Trophoblast cell (in vitro differentiated cells and primary cell): ENCODE measurements around the gene GADL1. TPM values are rescaled to one million over a fixed set of nuclear protein-coding genes. Genes with fewer than 3 reads are reported as not detected.
A peak's percentile ranks its signal among the peaks of the same experiment; 100 is the strongest.

Experiments
- DNase-seq, 2 donors: peaks; one replicate each; pipeline ENCODE4 v3.0.0-alpha.2; 2016
- H2AFZ ChIP-seq: 2 replicates; pipeline ENCODE4 v1.6.1; 2013; ENCODE audit warnings: low read length, moderate library complexity, mild to moderate bottlenecking; ENCODE audit not compliant: insufficient read depth, poor library complexity
- H2AK5ac ChIP-seq: 2 replicates; pipeline ENCODE4 v1.6.1; 2013; ENCODE audit warnings: mild to moderate bottlenecking, low read length
- H2BK120ac ChIP-seq: 2 replicates; pipeline ENCODE4 v1.6.1; 2013; ENCODE audit warnings: low read length, mild to moderate bottlenecking, moderate library complexity; ENCODE audit not compliant: insufficient read depth, poor library complexity
- H2BK12ac ChIP-seq: 2 replicates; pipeline ENCODE4 v1.6.1; 2013; ENCODE audit warnings: mild to moderate bottlenecking, low read length, moderate library complexity
- H2BK5ac ChIP-seq: 2 replicates; pipeline ENCODE4 v1.6.1; 2013; ENCODE audit warnings: low read length, low read depth, moderate library complexity, mild to moderate bottlenecking; ENCODE audit not compliant: poor library complexity
- H3K14ac ChIP-seq: 2 replicates; pipeline ENCODE4 v1.6.1; 2013; ENCODE audit warnings: mild to moderate bottlenecking, low read length
- H3K18ac ChIP-seq: 2 replicates; pipeline ENCODE4 v1.6.1; 2013; ENCODE audit warnings: mild to moderate bottlenecking, low read length
- H3K23ac ChIP-seq: 2 replicates; pipeline ENCODE4 v1.6.1; 2013; ENCODE audit warnings: low read length
- H3K27ac ChIP-seq: 2 replicates; pipeline ENCODE4 v1.5.1; 2013; ENCODE audit warnings: low read depth, mild to moderate bottlenecking, inconsistent platforms, low read length, moderate library complexity
- H3K27me3 ChIP-seq: 2 replicates; pipeline ENCODE4 v1.6.1; 2013; ENCODE audit warnings: inconsistent platforms, mild to moderate bottlenecking, low read length, moderate library complexity; ENCODE audit not compliant: insufficient read depth
- H3K36me3 ChIP-seq, 2 experiments: 1 replicate in 1 of 2; 2 replicates in 1 of 2; pipeline ENCODE4 v1.6.1; 2013; ENCODE audit warnings: low read length in 2 of 2, mild to moderate bottlenecking in 2 of 2, moderate library complexity in 1 of 2; ENCODE audit not compliant: insufficient read depth in 2 of 2, control insufficient read depth in 1 of 2
- H3K4ac ChIP-seq: 2 replicates; pipeline ENCODE4 v1.6.1; 2013; ENCODE audit warnings: low read depth, mild to moderate bottlenecking, low read length, moderate library complexity
- H3K4me1 ChIP-seq, 2 experiments: 1 replicate in 1 of 2; 2 replicates in 1 of 2; pipeline ENCODE4 v1.6.1; 2013; ENCODE audit warnings: low read length in 2 of 2, mild to moderate bottlenecking in 2 of 2, moderate library complexity in 1 of 2; ENCODE audit not compliant: insufficient read depth in 2 of 2, control insufficient read depth in 1 of 2
- H3K4me2 ChIP-seq: 2 replicates; pipeline ENCODE4 v1.6.1; 2013; ENCODE audit warnings: inconsistent platforms, mild to moderate bottlenecking, low read length, moderate library complexity
- H3K4me3 ChIP-seq: 2 replicates; pipeline ENCODE4 v1.5.1; 2013; ENCODE audit warnings: mild to moderate bottlenecking, low read depth, low read length, inconsistent platforms
- H3K79me1 ChIP-seq: one replicate; pipeline ENCODE4 v1.6.1; 2013; ENCODE audit warnings: low read length
- H3K79me2 ChIP-seq: 2 replicates; pipeline ENCODE4 v1.6.1; 2013; ENCODE audit warnings: low read length, mild to moderate bottlenecking; ENCODE audit not compliant: control insufficient read depth, insufficient read depth, poor library complexity
- H3K9ac ChIP-seq: 2 replicates; pipeline ENCODE4 v1.6.1; 2013; ENCODE audit warnings: mild to moderate bottlenecking, low read length
- H3K9me3 ChIP-seq: 2 replicates; pipeline ENCODE4 v1.6.1; 2013; ENCODE audit warnings: low read depth, mild to moderate bottlenecking, control low read depth, inconsistent platforms, low read length; ENCODE audit not compliant: insufficient read depth
- H4K12ac ChIP-seq: 2 replicates; pipeline ENCODE4 v1.6.1; 2013; ENCODE audit warnings: low read depth, mild to moderate bottlenecking, low read length, moderate library complexity
- H4K8ac ChIP-seq: 2 replicates; pipeline ENCODE4 v1.6.1; 2013; ENCODE audit warnings: low read depth, mild to moderate bottlenecking, low read length, moderate library complexity
- H4K91ac ChIP-seq: one replicate; pipeline ENCODE4 v1.6.1; 2013; ENCODE audit warnings: low read depth, mild to moderate bottlenecking, low read length, moderate library complexity
- WGBS: extraction: QIAGEN DNeasy Blood & Tissue Kit; methylation state at CpG from one replicate; pipeline ENCODE4 v1.1.7; 2013; ENCODE audit warnings: missing lambda C conversion rate; ENCODE audit not compliant: insufficient read length, insufficient coverage; ENCODE audit errors: extremely low coverage; 5-methylcytosine and 5-hydroxymethylcytosine counted together
- polyA plus RNA-seq: library from polyadenylated mRNA; stranded (reverse); fragments of 200-250 nt; gene quantifications from 2 replicates; pipeline ENCODE4 v1.2.3, GENCODE V29; 2013

The GADL1 gene, protein sequence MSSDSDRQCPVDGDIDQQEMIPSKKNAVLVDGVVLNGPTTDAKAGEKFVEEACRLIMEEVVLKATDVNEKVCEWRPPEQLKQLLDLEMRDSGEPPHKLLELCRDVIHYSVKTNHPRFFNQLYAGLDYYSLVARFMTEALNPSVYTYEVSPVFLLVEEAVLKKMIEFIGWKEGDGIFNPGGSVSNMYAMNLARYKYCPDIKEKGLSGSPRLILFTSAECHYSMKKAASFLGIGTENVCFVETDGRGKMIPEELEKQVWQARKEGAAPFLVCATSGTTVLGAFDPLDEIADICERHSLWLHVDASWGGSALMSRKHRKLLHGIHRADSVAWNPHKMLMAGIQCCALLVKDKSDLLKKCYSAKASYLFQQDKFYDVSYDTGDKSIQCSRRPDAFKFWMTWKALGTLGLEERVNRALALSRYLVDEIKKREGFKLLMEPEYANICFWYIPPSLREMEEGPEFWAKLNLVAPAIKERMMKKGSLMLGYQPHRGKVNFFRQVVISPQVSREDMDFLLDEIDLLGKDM
- 0.19 and 0.26 TPM in 2 replicates for polyA plus RNA-seq

GRCh38 chr3:30894521-30895251, at the start of gene GADL1:
TSS of gene GADL1 (minus strand) at chr3:30894661. CDS start at chr3:30894614, 47 bp downstream.
- H2BK120ac ChIP-seq: no peak within 1 kb of the TSS
- no peak within 1 kb of the TSS for H3K27ac ChIP-seq
- H2BK12ac ChIP-seq: no peak within 1 kb of the TSS
- H4K8ac ChIP-seq: no peak within 1 kb of the TSS
- H3K4me1 ChIP-seq: peaks cover 6 to 8% of the 10 kb centered on the region in 2 experiments
- H4K12ac ChIP-seq: no peak within 1 kb of the TSS
- no peak within 1 kb of the TSS for H3K14ac ChIP-seq
- no peak within 1 kb of the TSS for H3K4ac ChIP-seq
- H3K36me3 ChIP-seq: no peaks in the 10 kb centered on the region
- no CpG with 5 or more reads among the region's 38 CpGs for WGBS
- peak in 1 of 2 donors; percentile 54 for DNase-seq
- peak within 1 kb of the TSS; percentile 30 for H3K4me3 ChIP-seq
- H3K79me1 ChIP-seq: no peaks in the 10 kb centered on the region
- H3K9ac ChIP-seq: no peak within 1 kb of the TSS
- H3K18ac ChIP-seq: no peak within 1 kb of the TSS
- H3K79me2 ChIP-seq: no peaks in the 10 kb centered on the region
- no peak within 1 kb of the TSS for H2AFZ ChIP-seq
- peaks cover 4% of the 10 kb centered on the region for H3K27me3 ChIP-seq
- no peak within 1 kb of the TSS for H4K91ac ChIP-seq
- H3K23ac ChIP-seq: no peak within 1 kb of the TSS
- H2AK5ac ChIP-seq: no peak within 1 kb of the TSS
- H3K9me3 ChIP-seq: no peaks in the 10 kb centered on the region
- no peak within 1 kb of the TSS for H2BK5ac ChIP-seq
- H3K4me2 ChIP-seq: peak within 1 kb of the TSS; percentile 90

DNA sequence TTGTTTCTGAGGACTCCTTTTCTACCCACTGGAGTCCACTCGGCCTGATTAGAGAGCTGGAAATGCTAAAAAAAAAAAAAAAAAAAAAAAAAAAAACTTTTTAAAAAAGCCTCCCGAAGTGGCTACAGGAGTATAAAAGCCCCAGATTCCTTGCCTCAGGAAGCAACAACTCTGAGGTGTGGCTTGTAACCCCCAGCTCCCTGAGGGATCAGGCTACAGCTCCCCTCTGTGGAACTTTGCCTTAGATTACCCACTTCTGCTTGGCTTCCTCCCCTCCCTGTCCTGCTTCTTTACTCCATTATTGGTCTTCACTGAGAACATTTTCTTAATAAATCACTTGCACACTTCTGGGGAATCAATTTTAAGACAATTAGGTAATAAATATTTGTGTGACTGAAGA, 49.7 kb upstream of the GADL1 start:
- Histone ChIP-seq H2AK5ac (no peak overlapping the region), H2BK12ac (no peak overlapping the region), H3K27ac (no peak overlapping the region), H2BK5ac (no peak overlapping the region), H4K12ac (no peak overlapping the region), H3K9ac (no peak overlapping the region), H3K36me3 (no peaks in the 10 kb centered on the region), H3K27me3 (no peaks in the 10 kb centered on the region), H3K4me1 (peaks cover 3 to 11% of the 10 kb centered on the region in 2 experiments), H3K79me2 (no peaks in the 10 kb centered on the region), H3K4me2 (no peak overlapping the region), H3K23ac (no peak overlapping the region), H3K18ac (no peak overlapping the region), H4K8ac (no peak overlapping the region), H3K79me1 (peaks cover 5% of the 10 kb centered on the region), H3K9me3 (no peaks in the 10 kb centered on the region), H4K91ac (no peak overlapping the region), H3K4me3 (no peak overlapping the region), H3K14ac (no peak overlapping the region), H2AFZ (no peak overlapping the region), H3K4ac (no peak overlapping the region), H2BK120ac (peak overlapping the region; percentile 78)
- DNase-seq: no peak
- no CpG with 5 or more reads among the region's 2 CpGs for WGBS

- Histone ChIP-seq H4K8ac (no peak overlapping the region), H2BK5ac (no peak overlapping the region), H3K4me1 (peaks cover 3 to 11% of the 10 kb centered on the region in 2 experiments), H3K79me2 (no peaks in the 10 kb centered on the region), H3K4me2 (no peak overlapping the region), H2BK12ac (no peak overlapping the region), H3K79me1 (peaks cover 5% of the 10 kb centered on the region), H3K18ac (no peak overlapping the region), H3K9ac (no peak overlapping the region), H4K12ac (no peak overlapping the region), H3K36me3 (no peaks in the 10 kb centered on the region), H3K9me3 (no peaks in the 10 kb centered on the region), H2AK5ac (no peak overlapping the region), H3K4me3 (no peak overlapping the region), H2AFZ (no peak overlapping the region), H3K27me3 (no peaks in the 10 kb centered on the region), H3K23ac (no peak overlapping the region), H3K4ac (no peak overlapping the region), H4K91ac (no peak overlapping the region), H3K27ac (no peak overlapping the region), H2BK120ac (no peak overlapping the region), H3K14ac (no peak overlapping the region)
- no peak for DNase-seq
- WGBS: no CpG with 5 or more reads among the region's 6 CpGs
Observed at GRCh38 chr3:30943206-30943605, 48.7 kb upstream of the GADL1 start.

- Histone ChIP-seq H3K18ac (no peak overlapping the region), H3K4me3 (no peak overlapping the region), H2BK5ac (no peak overlapping the region), H3K14ac (no peak overlapping the region), H3K9me3 (no peaks in the 10 kb centered on the region), H3K4me1 (peaks cover under 1 to 7% of the 10 kb centered on the region in 2 experiments), H2BK12ac (peak overlapping the region; percentile 41), H4K91ac (no peak overlapping the region), H3K27me3 (no peaks in the 10 kb centered on the region), H3K23ac (no peak overlapping the region), H3K4me2 (no peak overlapping the region), H3K27ac (no peak overlapping the region), H2AK5ac (no peak overlapping the region), H4K8ac (no peak overlapping the region), H2BK120ac (no peak overlapping the region), H4K12ac (no peak overlapping the region), H3K4ac (no peak overlapping the region), H3K79me2 (no peaks in the 10 kb centered on the region), H3K79me1 (peaks cover 2% of the 10 kb centered on the region), H2AFZ (no peak overlapping the region), H3K9ac (no peak overlapping the region), H3K36me3 (no peaks in the 10 kb centered on the region)
- DNase-seq: no peak
- no CpG with 5 or more reads among the region's 2 CpGs for WGBS
Observed at GRCh38 chr3:30941342-30941741, 46.9 kb upstream of the GADL1 start.
